H1 (cell line): Measurements from ENCODE around the gene CD180.

Experiments
- CEBPB ChIP-seq: IDR thresholded peaks from 2 replicates; pipeline ENCODE4 v1.6.1; 2012; ENCODE audit warnings: low read depth, low read length
- POLR2A ChIP-seq, 2 experiments: IDR thresholded peaks; 1 replicate in 1 of 2; 2 replicates in 1 of 2; pipeline ENCODE4 v1.6.1; 2011; ENCODE audit warnings: low read depth in 2 of 2, low read length in 2 of 2, mild to moderate bottlenecking in 2 of 2; ENCODE audit errors: control extremely low read depth in 1 of 2

DNA sequence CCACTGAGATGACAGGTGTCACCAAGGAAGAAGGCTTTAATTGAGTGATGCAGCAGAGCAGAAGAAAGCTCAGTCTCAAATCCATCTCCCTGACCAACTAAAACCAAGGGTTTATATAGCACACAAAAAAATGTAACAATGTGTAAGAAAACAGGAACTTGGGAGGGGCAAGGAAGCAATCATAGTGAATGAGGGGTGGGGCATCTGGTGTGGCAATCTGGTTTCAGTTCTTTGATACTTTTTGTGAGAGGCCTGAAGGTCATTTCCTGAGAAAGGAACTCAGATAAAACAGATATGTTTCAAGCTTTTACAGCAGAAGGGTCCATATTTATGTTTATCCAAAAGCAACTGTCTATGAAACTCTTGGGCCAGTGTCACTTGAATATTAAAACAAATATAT lies 19.7 kb downstream of the CD180 start:
- TF ChIP-seq CEBPB (no peak), POLR2A (IDR thresholded peaks at IDR 0.05; ENCODE audit: control extremely low read depth in 1 of 2, low read depth in 2 of 2, low read length in 2 of 2) (no peak)
